SIG-M5 treated with dmso at 0.1 percent for 504 hours (cell line): ENCODE results near the gene MT4.
A peak's percentile ranks its signal among the peaks of the same experiment; 100 is the strongest.

Experiments
- DNase-seq: peaks from one replicate; lab custom pipeline; 2025; ENCODE audit not compliant: unreplicated experiment; lab: John Stamatoyannopoulos, UW

Gene MT4

DNA sequence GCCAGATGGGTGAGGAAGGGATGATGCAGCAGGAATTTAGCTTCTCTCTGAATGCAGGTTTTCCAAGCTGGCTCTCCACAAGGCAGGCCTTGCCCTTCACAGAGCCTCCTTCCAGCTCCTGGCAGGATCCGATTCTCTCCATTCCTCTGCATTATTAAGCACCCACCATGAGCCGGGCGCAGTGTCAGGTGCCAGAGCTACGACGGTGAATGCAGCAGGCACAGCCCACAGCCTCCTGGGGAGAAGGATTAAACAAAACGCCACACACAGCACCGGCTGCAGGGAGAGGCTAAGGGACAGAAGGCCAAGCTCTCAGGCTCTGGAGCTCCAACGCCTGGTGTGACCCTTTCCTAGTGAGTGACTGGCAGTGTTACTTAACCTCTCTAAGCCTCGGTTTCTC, 36.5 kb downstream of the MT4 start:
- no peak for DNase-seq

DNA sequence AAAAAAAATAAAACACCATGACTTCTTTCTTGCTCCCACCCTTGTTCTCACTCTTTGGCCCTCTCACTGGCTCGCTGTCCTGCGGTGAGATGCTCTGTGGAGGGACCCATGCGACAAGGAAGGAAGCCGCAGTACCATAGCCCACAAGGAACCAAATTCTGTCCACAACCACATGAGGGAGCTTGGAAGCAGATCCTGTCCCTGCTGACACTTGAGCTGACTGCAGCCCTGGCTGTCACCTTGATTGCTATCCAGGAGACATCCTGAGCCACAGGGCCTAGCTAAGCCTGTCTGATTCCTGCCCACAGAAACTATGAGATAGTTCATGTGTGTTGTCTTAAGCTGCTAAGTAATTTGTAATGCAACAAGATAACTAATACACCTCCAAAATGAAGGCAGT, 38.7 kb downstream of the MT4 start:
- peak; percentile 55 for DNase-seq

DNA sequence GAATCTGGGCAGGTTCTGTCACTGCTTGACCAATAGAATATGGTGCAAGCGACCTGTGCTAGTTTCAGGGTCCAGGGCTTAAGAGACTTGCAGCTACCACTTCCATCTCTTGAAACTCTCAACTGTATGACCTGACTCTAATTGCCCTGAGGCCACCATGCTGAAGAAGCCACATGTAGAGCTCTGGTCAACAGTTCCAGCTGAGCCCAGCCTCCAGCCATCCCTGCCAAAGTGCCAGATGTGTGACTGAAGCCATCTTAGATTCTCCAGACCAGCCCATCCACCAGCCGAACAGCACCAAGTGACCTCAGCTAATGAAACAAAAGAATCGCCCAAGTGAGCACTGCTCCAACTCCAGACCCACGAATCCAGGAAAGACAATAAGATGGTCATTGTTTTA, 40.1 kb downstream of the MT4 start:
- DNase-seq, result no peak

DNA sequence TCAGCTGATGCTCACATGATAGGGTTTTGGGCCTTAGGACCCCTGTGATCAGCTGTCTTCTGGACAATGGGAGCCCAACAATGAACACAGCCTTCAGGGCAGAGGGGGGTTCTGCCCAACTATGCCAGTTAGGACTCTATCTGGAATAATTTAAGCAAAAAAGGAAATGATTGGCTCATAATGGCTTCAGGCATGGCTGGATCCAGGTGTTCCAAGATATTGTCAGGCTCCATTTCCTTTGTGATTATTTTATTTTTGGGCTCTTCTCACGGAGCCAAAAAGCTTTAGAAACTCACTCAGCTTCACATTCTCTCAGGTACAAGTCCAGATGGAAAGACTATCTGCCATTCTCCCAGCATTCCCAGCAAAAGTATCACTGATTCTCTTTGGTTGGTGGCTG, 40.6 kb downstream of the MT4 start:
- DNase-seq, result no peak

DNA sequence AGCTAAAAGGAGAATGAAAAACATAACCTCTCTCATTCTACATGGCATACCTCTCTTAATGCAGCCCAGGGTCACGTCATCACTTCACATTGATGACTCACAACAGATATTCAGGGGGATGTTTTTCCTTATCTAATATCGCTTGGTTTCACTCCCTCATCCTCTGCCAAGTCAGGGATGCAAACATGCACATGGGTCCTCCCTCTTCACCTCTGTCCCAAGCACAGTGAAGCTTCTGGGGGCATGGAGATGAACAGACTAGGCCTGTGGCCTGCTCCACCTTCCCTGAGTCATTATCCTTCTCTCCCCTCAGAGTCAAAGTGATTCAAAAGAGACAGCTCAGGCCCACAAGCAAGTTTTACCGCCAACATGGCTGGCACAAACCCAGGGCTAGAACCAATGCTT, 41.2 kb downstream of the MT4 start:
- DNase-seq, result no peak

DNA sequence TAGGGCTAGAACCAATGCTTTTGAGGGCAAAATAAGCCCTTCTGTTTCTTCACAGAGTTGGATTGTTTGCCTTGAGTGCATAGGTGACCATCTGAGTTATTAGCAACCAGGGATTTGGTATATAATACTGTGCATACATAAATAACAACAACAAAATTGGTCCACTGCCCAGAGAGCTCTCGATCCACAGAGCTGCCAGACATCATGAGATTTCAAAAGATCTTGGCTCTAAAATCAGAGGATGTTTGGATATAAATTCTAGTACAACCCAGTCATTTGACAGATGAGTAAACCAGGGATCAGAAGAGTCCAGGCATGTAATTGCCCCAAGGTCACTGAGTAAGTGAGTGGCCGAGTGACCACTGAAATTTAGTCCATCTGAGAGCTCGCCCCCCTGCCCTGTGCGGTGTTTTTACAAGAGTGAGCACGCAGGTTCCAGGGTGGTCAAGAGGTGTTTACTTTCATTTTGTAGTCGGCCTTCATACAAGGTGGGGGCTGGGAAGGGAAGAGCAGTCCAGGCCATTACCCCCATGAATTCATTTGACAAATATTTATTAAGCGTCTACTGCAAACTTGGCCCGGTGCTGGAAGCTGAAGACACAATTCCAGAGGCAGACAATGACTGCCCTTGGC, 41.7 kb downstream of the MT4 start:
- no peak for DNase-seq

DNA sequence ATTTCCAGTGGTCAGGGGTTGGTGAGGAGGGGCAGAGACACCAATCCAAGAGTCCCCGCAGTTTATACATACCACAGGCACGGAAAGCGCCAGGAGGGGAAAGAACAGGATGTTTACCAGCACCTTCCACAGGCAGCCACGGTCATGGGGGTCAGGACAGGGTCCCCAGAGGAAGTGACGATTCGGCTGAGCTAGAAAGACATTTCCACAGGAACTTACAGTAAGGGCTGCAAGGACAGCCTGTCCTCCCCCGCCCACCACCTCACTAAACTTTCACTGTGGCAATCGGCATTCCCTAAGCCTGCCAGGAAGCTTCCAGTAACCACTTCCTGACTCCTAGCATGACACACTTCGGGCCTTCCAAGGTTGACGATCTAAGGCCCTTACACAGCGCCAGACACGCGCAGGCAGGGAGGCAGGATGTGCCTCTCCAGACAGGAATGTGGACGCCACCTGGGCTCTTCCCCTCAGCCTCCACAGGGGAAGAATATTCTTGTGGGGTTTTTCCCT, 42.3 kb downstream of the MT4 start:
- DNase-seq, result no peak

DNA sequence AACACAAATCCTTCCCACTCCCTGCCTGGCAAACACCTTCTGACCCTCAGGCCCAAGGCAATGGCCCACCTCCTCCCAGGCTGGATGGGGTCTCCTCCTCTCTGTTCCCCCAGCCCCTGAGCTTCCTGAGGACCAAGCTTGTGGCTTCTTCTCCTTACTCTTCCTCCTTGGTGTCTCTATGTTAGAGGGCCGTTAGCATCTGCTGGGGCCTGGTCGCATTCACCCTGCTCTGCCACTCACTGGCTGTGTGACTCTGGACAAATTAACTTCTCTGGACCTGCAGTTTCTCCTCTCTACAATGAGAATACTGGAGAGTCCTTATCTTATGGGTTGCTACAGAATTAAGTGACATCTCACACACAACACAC, 42.8 kb downstream of the MT4 start:
- no peak for DNase-seq

DNA sequence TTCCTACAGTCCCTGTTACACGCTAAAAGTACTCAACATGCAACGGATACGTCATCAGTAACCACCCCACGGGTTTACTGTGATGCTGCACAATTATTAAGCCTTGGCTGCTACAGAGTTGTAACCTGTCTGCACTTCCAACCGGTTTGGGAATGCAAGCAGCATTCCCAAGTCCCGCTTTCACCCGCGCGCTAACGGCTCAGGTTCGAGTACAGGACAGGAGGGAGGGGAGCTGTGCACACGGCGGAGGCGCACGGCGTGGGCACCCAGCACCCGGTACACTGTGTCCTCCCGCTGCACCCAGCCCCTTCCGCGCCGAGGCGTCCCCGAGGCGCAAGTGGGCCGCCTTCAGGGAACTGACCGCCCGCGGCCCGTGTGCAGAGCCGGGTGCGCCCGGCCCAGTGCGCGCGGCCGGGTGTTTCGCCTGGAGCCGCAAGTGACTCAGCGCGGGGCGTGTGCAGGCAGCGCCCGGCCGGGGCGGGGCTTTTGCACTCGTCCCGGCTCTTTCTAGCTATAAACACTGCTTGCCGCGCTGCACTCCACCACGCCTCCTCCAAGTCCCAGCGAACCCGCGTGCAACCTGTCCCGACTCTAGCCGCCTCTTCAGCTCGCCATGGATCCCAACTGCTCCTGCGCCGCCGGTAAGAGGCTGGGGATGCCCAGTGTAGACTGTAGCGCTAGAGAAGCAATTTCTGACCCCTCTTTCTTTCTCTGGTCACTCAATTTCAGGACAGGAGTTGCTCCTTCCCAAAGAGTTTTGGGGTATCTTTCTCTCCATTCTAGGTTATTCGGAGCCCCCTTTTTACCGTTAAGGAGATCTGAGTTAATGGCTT, 43.4 kb downstream of the MT4 start, which contains the start of gene MT2A:
TSS of gene MT2A (plus strand) at position 542 of the 833 bp plus-strand sequence. CDS start at position 614, 72 bp downstream.
- peak; percentile 96 for DNase-seq

DNA sequence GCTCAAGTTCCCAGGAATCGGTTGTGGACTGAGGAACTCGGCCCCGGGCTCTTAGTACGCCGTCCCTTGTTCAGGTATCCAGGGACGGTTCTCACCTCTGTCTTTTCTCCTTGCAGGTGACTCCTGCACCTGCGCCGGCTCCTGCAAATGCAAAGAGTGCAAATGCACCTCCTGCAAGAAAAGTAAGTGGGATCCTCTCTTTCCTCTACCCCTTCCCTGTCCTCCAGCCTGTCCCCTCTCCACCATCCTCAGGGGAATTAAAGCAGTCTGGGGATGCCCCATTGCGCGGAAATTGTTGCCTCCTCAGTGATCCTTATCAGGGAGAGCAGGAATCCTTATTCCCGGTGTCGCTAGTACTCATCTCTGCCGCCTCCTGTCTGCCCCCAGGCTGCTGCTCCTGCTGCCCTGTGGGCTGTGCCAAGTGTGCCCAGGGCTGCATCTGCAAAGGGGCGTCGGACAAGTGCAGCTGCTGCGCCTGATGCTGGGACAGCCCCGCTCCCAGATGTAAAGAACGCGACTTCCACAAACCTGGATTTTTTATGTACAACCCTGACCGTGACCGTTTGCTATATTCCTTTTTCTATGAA, 44.1 kb downstream of the MT4 start:
- no peak for DNase-seq

DNA sequence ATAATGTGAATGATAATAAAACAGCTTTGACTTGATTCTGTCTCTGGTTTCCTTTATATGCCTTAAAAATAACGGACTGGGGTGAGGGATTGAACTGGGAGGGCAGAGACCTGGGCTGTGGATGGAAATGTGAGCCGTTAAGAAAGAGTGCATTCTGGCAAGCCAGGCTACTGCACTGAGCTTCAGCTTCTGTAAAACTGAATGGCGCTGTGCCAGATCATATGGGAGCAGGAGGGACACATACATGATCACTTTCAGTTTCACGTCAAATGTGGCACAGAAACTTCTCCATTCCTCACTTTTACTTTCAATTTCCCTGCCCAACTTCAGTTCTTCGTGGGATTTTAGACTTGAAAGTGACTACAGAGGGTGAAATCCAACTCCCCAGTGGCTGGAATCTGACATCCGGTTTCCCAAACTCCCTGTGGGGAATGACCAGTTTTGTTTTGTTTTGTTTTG, 44.6 kb downstream of the MT4 start:
- peak; percentile 93 for DNase-seq

DNA sequence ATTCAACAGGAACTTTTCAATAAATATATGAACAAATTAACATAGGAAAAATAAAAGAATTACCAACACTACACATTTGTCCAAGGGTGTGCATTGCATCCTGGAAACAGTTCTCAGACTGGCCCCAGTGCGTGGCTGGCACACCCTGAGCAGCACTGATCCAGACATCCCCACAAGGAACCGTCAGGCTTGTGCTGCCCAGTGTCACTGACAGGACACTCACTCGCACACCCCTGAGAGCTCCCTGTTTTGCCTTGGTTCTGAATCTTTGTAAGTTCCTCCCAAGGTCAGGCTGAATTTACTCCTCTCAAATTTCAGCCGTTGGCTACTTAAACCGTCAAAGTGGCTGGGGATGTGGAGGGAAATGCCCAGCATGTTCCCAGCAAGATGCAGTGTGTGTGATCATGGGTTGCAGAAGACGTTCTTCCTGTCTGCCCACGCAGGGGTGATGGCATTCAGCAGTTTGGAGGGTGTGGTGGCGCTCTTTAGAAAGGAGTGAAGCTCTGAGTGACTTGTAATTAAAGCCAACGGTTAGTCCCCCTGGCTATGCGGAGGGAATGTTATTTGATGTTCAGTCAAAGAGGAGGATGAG, 45.2 kb downstream of the MT4 start:
- peak; percentile 15 for DNase-seq

DNA sequence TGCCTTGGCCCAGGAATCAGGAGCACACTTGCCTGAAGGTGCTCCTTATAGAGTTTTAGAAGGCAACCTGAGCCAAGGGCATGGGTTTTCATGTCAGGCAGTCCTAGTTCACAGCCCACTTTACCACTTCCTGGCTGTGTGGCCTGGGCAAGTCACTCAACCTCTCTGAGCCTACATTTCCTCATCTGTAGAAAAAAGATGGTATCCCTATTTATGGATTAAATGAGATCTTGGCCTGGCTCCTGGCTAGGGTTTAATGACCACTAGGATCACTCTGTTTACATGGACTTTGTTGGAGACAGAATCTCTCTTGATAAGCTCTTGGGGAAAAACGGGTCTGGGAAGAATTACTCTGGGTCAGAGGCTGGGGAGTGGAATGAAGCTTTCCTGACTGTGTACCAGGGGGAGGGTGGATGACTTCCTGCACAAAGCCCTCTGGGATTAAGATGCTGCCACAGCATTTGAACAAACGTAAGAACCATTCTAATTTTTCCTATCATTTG, 45.8 kb downstream of the MT4 start:
- no peak for DNase-seq

DNA sequence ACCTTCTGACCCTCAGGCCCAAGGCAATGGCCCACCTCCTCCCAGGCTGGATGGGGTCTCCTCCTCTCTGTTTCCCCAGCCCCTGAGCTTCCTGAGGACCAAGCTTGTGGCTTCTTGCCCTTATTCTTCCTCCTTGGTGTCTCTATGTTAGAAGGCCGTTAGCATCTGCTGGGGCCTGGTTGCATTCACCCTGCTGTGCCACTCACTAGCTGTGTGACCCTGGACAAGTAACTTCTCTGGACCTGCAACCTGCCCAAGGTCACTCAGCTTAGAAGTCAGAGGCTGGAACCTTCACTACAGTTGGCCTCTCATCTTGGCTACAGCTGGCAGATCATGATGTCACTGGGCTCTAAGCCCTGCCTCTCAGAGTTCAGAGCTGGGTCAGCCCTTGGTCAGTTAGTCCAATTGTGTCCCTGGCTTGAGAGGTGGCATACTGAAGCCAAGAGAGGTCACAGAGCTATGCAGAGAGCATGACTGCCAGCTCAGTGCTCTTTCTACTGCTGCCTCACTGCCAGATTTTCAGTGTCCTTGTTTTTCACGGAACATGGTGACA, 46.5 kb downstream of the MT4 start:
- DNase-seq, result no peak

DNA sequence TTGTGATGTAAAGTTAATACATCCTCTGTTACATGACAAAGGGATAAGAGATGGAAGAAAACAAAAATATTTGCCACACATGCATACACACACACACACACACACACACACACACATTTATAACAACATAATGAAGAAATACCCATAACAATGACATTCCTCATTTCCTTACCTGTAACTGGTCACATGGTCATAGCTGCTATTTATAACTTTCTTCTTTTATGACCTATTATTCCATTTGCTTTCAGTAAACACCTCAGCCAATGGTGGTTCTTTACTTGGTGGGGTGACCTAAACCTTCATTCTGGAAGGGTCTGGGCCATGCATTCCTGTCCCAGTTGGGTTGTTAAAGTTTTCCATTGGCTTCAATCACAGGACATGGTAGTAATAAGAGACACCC, 48.8 kb downstream of the MT4 start:
- DNase-seq, result no peak

DNA sequence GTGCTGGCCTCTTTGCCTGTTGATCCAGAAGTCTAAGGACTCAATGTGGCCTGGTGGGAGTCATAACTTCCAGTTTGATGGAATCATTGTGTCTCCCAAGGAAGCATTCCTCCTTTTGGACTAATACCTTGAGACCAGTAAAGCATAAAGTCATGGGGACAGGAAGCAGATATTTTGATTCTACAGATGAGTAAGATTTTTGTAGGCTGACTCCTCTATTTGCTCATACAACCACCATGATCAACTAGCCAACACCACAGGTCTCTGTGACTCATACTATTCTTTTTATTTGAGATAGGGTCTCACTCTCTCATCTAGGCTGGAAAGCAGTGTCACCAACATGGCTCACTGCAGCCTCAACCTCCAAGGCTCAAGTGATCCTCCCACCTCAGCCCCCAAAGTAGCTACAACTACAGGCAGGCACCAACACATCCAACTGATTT, 49.7 kb downstream of the MT4 start:
- DNase-seq, result no peak

DNA sequence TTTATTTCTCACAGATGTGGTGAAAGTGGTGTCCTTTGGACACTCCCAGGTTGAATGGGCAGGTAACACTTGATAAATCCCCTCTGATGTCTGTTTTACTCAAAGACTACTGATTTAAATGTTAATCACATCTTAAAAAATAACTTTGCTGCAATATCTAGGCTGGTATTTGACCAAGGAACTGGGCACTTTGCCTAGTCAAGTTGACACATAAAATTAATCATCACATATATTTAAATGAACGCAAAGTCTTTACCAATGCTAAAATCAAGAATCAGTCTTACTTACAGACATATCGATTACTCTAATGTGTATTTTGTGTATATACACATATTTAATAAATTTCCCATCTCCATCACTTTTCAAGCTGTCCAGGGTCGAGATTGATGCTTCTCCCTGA, 50.5 kb downstream of the MT4 start:
- DNase-seq, result no peak

DNA sequence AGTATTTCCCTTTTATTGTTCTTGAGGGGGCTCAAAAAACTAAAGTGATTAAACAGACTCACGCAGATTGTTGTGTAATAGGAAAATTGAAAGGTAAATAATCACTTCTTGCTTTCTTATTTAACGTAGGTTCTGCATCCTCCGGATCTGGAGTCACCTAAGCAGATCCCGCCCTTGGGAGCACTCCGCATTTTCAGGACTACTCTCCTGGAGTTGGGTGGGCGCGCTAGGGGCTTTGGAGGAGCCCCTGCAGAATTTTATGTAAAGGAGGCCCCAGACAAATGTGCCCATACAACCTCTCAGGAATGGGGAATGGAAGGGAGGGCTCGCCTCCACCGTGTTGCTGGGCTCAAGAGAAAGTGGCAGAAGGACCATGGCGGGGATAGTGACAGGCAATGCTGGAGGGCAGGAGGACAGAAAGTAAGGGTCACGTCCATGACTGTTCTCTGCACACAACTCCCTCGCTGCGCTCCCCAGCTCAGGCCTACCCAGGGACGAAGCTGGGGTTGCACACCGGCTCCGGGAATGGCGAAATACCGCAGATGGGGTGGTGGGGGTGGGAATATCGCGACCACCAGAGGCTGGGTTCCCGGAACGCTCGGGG, 51.8 kb downstream of the MT4 start:
- no peak for DNase-seq

DNA sequence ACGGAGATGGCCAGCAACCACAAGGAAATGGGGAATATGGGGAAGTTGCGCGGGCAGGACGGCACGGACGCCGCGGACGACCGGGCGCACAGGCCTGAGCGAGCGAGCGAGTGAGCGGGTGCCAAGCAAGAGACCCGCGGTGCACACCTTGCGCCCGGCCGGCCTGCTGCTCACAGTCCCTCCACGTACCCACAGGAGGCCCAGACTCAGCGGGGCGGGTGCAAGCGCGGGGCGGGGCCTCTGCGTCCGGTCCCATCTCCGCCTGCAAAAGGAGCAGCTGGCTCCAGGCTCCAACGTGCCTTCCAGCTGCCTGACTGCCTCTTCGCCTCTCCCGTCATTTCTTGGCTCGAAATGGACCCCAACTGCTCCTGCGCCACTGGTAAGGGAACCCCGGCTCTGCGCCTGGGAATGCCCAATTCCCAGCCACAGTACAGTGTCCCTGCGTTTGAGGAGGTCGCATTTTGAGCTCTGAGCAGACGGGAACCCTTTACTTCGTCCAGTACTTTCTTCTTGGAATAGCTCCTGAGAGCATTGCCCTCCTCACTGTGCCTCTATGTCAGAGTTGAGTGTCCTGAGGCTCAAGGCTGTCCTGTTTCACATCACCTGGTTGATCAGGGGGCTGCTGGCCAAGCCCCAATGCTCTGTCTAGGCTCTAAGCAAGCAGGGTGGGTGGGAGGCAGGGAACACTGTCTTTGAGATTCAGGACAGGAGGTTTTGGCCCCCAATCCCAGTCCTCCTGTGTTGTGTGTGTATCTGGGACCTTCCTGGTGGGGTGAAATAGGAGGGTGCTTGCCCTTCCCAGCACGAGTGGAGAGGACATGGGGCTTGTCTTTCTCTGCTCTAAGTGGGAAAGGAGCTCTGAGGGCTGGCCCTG, 52.6 kb downstream of the MT4 start:
- DNase-seq, result no peak

DNA sequence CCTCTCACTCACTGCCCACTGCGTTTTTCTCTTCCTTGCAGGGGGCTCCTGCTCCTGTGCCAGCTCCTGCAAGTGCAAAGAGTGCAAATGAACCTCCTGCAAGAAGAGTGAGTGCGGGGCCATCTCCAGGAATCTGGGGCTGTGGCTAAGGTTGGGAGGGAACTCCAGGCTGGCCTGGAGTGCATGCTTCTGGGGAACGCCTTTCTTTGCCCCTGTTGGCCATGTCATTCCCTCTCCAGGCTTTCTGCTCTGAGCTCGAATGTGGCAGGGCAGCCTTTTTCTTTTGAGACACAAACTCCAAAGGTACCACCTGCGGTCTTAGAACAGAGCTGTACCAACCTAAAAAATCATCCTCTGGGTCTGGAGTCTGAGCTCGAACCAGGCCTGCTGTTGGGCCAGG, 53.3 kb downstream of the MT4 start:
- no peak for DNase-seq
